Progenitor cell of endocrine pancreas (in vitro differentiated cells): Measurements from ENCODE around the gene EEF1AKMT2. TPM values are rescaled to one million over a fixed set of nuclear protein-coding genes. Genes with fewer than 3 reads are reported as not detected.
A peak's percentile ranks its signal among the peaks of the same experiment; 100 is the strongest.

ENCODE experiments used
- DNase-seq: peaks from one replicate; pipeline ENCODE4 v3.0.0; 2021; ENCODE audit warnings: low spot score; ENCODE audit not compliant: unreplicated experiment
- H3K27ac Mint-ChIP-seq: 2 replicates; pipeline ENCODE4 v1.8.0; 2021; ENCODE audit warnings: mild to moderate bottlenecking, moderate library complexity, mixed read lengths
- H3K27me3 Mint-ChIP-seq: 2 replicates; pipeline ENCODE4 v1.8.0; 2021; ENCODE audit warnings: mixed read lengths
- H3K36me3 Mint-ChIP-seq: 2 replicates; pipeline ENCODE4 v1.8.0; 2022; ENCODE audit warnings: mixed read lengths; ENCODE audit not compliant: insufficient read depth
- H3K4me1 Mint-ChIP-seq: 2 replicates; pipeline ENCODE4 v1.8.0; 2021; ENCODE audit warnings: low read depth, mixed read lengths
- H3K4me3 Mint-ChIP-seq: 2 replicates; pipeline ENCODE4 v1.8.0; 2021; ENCODE audit warnings: low read depth, mild to moderate bottlenecking, moderate library complexity, mixed read lengths
- H3K9me3 Mint-ChIP-seq: 2 replicates; pipeline ENCODE4 v1.8.0; 2021; ENCODE audit warnings: low read depth, mixed read lengths
- total RNA-seq: library from RNA; stranded (reverse); gene quantifications from 2 replicates; pipeline ENCODE4 v1.2.1, GENCODE V29; 2021
- TF ChIP-seq, protein P1 (sequence below): fragments of 200-600 bp; sonication (generic); IDR thresholded peaks from one replicate; pipeline ENCODE4 v1.5.0; 2021; ENCODE audit warnings: antibody characterized with exemption, mild to moderate bottlenecking; ENCODE audit not compliant: unreplicated experiment

Gene EEF1AKMT2
- total RNA-seq, 1 donor from 2014 or later = 17.1 TPM

DNA sequence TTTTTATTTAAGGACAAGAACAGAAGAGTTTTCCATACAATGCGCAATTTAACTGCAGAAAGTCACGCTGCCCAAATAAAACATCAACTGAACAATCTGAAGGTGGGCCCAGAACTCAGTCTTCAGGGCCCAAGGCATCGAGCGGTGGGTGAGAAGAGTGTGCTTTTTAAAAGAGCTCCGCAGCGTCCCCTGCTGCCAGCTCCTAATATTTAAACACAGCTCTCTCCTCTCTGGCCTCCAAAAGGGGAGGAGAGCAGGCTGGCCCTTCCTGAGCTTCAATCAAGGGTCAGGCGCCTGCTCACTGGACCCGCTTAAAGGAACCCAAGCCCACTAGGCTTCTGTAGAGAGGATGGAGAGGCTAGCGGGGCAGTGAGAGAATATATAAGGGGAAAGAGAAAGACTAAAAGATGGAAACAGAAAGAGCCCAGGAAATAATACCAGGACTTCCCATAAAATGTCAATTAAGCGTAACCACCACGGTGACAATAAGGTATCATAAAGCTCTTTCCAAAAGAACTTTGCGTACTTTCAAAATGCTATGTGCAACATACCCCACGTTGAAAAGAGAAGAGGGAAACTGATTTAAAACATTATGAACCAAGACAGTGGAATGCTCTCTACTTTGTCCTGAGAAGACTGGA, 50.3 kb downstream of the EEF1AKMT2 start:
- Mint-ChIP-seq H3K27me3 (no peaks in the 10 kb centered on the region), H3K9me3 (no peaks in the 10 kb centered on the region), H3K4me1 (peaks cover 66% of the 10 kb centered on the region), H3K4me3 (peak overlapping the region; percentile 91), H3K36me3 (no peaks in the 10 kb centered on the region), H3K27ac (peak overlapping the region; percentile 87)
- TF ChIP-seq, protein P1, sequence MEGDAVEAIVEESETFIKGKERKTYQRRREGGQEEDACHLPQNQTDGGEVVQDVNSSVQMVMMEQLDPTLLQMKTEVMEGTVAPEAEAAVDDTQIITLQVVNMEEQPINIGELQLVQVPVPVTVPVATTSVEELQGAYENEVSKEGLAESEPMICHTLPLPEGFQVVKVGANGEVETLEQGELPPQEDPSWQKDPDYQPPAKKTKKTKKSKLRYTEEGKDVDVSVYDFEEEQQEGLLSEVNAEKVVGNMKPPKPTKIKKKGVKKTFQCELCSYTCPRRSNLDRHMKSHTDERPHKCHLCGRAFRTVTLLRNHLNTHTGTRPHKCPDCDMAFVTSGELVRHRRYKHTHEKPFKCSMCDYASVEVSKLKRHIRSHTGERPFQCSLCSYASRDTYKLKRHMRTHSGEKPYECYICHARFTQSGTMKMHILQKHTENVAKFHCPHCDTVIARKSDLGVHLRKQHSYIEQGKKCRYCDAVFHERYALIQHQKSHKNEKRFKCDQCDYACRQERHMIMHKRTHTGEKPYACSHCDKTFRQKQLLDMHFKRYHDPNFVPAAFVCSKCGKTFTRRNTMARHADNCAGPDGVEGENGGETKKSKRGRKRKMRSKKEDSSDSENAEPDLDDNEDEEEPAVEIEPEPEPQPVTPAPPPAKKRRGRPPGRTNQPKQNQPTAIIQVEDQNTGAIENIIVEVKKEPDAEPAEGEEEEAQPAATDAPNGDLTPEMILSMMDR = peak; percentile 82
- DNase-seq = peak; percentile 60

DNA sequence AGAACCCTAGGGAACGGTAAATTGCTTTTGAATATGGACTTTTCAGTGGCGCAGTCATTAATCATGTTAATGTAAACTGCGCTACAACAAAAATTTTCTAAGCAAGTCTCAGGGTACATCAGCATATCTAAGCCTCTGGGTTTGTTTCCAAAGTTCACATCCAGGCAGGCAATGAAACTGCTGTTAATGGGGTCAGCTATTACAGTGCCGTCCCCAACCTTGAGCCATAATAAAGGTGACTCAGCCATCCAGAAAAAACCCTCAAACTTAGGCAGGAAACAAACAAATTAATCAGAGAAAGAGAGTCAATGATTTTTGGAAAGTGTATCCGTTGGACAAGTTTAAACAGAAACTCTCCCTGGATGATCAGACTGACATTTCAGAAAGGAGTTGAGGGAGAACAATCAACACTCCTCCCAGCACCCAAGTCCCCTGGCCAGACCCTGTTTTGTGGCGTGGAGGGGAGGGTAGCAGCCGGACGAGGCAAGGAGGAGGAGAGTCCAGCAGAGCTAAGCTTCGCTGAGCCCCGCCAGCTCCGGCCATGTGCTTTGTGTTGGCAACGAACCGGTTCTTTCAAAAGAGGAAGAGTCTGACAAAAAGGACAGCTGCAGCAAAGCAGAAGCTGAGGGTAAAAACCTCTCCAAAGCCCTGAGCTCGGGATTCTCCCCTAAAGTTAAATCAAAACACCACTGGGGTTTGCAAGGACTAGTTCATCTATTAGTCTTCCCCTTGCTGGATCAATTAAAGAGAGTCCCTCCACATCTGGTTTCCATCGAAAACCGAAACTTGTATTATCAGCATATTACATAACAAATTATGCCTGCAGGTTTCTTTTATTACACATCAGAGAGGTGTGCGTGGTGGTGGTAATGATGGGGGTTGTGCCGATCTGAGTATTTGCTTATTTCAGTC, 51.1 kb downstream of the EEF1AKMT2 start:
- H3K4me3 Mint-ChIP-seq = peak overlapping the region; percentile 91

DNA sequence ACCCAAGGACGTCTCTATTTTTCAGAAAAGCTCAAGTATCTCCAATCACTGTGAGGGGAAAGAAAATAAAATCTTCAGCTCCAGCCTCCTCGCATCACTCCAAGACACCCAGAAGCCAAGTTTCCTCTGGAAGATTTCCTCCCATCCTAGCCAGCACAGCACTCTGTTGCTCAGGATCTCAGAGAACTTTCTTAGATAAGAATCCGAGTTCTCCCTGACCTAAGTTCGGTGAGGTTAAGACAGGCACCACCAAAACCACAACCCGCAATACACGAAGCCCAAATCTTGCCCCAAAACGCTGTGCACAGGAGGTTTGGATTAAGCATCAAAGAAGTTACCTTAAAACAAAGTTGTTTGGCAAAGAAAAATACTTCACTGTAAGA, 51.7 kb downstream of the EEF1AKMT2 start:
- no peak for DNase-seq
- Mint-ChIP-seq H3K27ac (peak overlapping the region; percentile 74), H3K4me3 (peak overlapping the region; percentile 17), H3K27me3 (no peaks in the 10 kb centered on the region), H3K9me3 (no peaks in the 10 kb centered on the region), H3K36me3 (no peaks in the 10 kb centered on the region), H3K4me1 (peaks cover 59% of the 10 kb centered on the region)
- TF ChIP-seq, protein P1 = no peak

More for the DNA sequence above, 51.1 kb downstream of the EEF1AKMT2 start:
- Mint-ChIP-seq H3K27me3 (no peaks in the 10 kb centered on the region), H3K9me3 (no peaks in the 10 kb centered on the region), H3K27ac (peak overlapping the region; percentile 85), H3K36me3 (no peaks in the 10 kb centered on the region), H3K4me1 (peaks cover 66% of the 10 kb centered on the region)
- no peak for DNase-seq
- TF ChIP-seq, protein P1 = no peak

DNA sequence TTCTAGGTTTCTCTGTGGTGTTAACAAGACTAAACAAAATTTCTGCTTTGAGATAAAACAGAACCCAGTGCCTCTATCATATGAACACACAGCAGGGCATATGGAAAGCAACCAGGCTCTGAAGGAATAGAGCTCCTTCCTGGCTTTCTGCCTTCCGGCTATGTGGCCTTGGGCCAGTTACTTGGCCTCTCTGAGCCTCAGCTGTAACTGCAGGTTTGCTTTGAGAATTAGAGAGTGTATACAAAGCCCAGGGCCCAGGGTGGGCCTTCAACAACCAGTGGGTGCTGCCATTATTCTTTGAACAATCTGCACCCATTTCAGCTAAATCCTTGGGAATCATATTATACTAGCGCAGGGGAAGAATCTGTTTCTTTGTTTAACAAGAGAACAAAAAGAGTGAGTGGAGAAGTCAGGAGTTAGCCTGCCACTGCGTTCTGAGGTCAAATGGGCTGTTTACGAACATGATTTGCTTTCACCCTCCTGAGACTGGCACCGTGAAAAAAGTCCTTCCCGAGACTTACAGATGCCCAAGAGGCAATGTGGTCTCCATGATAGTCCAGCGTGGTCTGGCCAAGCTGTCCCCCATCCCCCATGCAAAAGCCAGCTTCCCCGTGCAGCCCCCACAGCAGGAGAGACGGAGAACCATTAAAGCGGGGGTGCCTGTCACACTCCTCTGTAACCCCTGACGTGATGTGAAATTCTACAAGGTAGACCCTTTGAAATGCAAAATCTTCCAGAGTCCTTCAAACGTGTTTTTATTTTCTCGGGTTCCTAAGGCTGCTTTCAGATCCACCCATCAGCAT, 52.4 kb downstream of the EEF1AKMT2 start:
- DNase-seq = no peak
- Mint-ChIP-seq H3K9me3 (no peaks in the 10 kb centered on the region), H3K27me3 (no peaks in the 10 kb centered on the region), H3K36me3 (no peaks in the 10 kb centered on the region), H3K4me3 (peak overlapping the region; percentile 17), H3K27ac (peak overlapping the region; percentile 74), H3K4me1 (peaks cover 57% of the 10 kb centered on the region)
- TF ChIP-seq, protein P1 = no peak

DNA sequence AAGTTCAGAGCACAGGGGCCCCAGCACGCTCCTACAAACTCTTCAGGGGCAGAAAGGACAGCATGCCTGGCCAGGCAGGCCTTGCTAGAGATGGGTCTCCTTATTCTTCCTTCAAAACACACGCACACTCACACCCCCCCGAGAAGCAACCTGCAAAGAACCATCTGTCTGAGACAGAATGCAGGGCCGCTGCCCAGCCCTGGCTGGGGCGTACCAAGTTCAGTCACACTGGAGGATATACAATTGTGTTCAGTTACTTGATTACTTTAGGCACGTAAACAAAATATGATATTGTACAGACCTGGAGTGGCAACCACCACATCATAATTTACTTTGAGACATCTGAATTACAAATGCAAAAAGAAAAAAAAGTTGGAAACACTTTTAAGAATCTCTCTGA, 53.2 kb downstream of the EEF1AKMT2 start:
- Mint-ChIP-seq H3K27ac (no peak overlapping the region), H3K36me3 (peaks cover 4% of the 10 kb centered on the region), H3K4me1 (peaks cover 65% of the 10 kb centered on the region), H3K4me3 (no peak overlapping the region), H3K9me3 (no peaks in the 10 kb centered on the region), H3K27me3 (no peaks in the 10 kb centered on the region)
- DNase-seq = no peak
- TF ChIP-seq, protein P1 = no peak
